Bladder microvascular endothelial cell (primary cell): ENCODE results near the gene NAGA. TPM values are rescaled to one million over a fixed set of nuclear protein-coding genes. Genes with fewer than 3 reads are reported as not detected.

Source experiments
- total RNA-seq: library from RNA; depleted of rRNA; stranded (reverse); fragments of >200 nt; gene quantifications from 2 replicates; pipeline ENCODE4 v1.2.3, GENCODE V29; 2014

NAGA gene
- total RNA-seq: 25.9 and 33.2 TPM in 2 replicates

DNA sequence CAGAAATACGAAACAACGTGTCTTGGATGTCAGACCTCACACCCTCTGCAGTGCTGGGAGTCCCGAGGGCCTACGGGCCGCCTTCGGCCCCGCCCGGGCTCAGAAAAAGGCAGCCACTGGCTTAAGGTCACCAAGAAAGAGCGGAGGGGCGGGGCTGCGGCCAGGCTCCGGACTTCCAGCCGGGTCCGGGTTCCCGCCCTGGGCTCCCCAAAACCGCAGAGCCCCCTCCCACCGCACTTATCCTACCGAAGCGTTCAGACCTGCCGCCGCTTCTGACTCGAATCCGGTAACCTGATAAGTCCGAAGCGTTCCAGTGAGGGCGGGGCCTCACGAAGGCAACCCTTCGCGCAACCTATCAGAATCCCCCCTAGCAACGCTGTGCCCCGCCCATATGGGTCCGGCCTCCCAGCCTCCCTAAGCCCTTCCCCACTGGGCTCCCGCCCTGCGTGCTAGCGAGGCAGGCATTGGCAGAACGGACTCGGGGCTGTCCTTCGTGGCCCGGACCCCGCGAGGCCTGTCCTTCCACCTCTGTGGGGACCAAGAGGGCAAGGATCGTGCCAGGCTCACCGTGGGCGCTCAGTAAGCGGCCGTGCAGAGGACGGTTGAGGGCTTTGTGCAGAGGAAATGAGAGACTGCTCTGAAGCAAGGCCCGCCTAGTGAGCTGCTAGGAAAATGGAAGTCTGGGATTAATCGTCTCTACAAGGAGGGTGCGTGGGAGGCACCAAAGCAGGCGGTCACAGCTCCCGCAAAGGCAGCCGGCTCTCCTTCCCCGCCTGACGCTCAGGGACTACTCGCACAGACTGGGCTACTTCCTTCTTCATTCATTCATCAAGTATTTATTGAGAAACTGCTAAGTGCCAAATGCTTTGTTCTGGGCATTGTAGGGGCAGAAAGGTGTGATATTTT lies at the start of gene NAGA:
TSS of gene NAGA (minus strand) at position 296 of the 906 bp plus-strand sequence. CDS start 515 bp downstream, outside the sequence.

DNA sequence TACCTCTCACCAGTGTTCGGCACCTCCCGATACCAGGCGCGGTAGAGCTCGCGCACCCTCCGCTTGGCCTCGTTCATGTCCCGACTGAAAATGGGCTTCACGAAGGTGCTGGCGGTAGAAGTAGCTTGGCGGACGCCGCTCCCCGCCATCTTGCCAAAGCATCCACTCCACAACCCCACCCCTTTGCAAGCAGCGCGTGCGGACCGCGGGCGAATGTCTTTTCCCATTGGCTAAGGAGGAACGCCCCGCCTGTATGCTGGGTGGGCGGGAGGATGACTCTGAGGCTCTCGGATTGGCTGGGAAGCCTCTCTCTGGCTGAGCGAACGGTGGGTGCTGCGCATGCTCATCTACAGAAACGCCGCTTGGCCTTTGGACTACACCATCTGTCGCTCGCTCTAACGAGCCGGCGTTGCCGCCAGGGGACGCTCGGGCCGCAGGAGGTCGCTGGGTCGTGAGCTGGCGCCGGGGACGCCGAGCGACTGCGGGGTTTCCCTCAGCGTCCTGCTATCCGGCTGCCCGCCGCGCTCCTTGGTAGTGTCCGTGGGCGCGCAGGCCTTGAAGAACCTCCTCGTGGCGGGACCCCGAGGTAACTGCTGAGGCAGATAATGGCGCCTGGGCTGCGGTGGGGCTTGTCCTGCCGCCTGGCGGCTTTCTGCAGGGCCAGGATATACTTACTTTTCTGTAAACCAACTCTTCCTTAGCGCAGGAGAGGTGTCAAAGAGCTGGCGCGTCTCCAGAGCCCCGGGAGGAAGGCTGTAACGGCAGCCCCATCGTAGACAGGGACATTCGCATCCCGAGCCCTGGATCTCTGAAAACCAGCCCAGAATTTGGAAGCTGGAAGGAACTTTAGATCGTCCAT lies 20.2 kb upstream of the NAGA start, which contains the start of gene NDUFA6:
TSS of gene NDUFA6 (minus strand) at position 177 of the 859 bp plus-strand sequence. CDS start at position 149, 28 bp downstream.

DNA sequence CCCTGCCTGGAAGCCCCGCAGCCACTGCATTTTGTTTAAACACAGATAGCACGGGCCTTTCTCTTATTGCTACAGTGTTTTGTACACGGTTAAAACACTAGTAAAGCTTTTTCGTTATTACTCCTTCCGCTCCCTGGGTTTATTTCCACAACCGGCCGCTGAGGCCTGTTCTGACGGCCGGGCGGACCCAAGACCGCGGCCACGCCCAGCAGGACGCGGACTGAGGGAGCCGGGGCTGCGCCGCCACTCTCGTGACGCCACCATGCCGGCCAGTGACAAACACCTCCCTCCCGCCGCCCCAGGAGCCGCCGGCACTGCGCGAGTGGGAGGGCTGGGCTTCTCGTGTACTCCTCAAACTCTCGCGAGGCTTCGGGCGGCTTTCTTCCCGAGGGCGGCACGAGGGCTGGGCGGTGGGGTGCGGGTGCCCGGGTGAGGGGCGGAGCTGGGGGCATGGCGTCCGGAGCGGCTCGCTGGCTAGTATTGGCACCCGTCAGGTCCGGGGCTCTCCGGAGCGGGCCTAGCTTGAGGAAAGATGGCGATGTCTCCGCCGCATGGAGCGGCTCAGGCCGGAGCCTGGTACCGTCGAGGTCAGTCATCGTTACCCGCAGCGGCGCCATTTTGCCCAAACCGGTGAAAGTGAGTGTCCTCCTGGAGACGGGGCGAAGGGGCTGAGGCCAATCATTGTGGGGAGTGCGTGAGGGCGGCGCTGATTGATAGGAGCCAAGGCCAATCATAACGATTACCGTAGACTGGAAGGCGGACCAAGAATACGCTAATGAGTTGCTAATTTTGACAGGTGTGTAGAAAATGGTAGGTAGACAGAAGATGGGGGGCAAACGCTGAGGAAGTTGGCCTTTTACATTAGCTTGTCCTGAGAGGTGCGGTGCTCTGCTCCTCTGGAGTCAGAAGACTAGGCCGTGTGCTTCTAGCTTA lies 9.0 kb upstream of the NAGA start, which contains the start of gene SMDT1:
TSS of gene SMDT1 (plus strand) at position 382 of the 933 bp plus-strand sequence. CDS start at position 451, 69 bp downstream.

DNA sequence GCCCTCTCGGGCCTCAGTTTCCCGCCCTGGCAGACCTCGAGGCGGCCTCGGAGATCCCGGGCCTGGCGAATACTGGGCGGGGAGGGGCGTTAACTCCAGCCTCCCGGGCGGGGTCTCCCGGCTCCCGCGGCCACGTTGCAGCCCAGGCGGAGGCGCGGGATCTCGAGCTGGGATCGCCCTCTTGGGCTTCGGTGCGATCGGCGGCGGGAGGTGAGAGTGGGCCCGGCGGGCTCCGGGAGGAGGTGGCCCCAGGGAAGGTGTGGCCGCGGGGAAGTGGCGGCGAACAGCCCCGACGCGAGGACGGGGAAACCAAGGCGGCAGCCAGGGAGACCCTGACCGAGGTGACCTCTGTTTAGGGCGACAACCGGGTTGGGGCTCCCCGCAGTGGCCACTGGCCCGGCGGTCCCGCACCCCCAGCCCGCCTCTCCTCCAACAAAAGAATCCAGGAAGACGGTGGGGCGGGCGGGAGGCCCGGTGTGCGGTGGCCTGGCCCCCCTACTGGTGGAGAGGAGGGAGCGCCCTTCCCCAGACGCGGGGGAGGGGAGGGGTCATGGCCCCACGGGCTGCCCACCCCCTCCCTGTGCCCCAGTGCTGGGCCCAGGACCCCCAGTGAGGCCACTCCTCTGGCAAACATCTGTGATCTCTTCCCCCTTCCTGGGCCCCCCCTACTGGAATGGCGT lies 3.7 kb upstream of the NAGA start, which contains the start of gene PHETA2:
TSS of gene PHETA2 (plus strand) at position 117 of the 680 bp plus-strand sequence. CDS start 3,046 bp downstream, outside the sequence.

Other genes starting within 250 kb of the NAGA start
- gene SREBF2, start 237.7 kb downstream of the NAGA start, total RNA-seq: 43.1 and 81.1 TPM in 2 replicates
- gene SHISA8, start 155.7 kb downstream of the NAGA start, total RNA-seq: not detected in 2 replicates
- under 0.01 TPM in 1 of 2 replicates, not detected in the other for gene TNFRSF13C, start 144.0 kb downstream of the NAGA start, total RNA-seq
- 18.3 and 38.7 TPM in 2 replicates for gene CENPM, start 123.7 kb downstream of the NAGA start, total RNA-seq
- gene SEPTIN3, start 101.4 kb downstream of the NAGA start, total RNA-seq: under 0.01 and 0.06 TPM in 2 replicates
- gene WBP2NL, start 72.0 kb downstream of the NAGA start, total RNA-seq: 0.16 and 0.31 TPM in 2 replicates
- 14.4 and 28.8 TPM in 2 replicates for gene PHETA2, start 3.4 kb upstream of the NAGA start, total RNA-seq
- 6.8 and 8.7 TPM in 2 replicates for gene SMDT1, start 8.9 kb upstream of the NAGA start, total RNA-seq
- 46.0 and 49.8 TPM in 2 replicates for gene NDUFA6, start 20.0 kb upstream of the NAGA start, total RNA-seq
- 0.16 and 0.50 TPM in 2 replicates for gene CYP2D6, start 60.0 kb upstream of the NAGA start, total RNA-seq
- 15.5 and 21.1 TPM in 2 replicates for gene TCF20, start 199.8 kb upstream of the NAGA start, total RNA-seq